Fibroblast of lung (primary cell): ENCODE results near the gene CHDH.

Experiments used
- EZH2 ChIP-seq: IDR thresholded peaks from 2 replicates; pipeline ENCODE4 v1.5.1; 2012; ENCODE audit warnings: low read length, control low read depth, mild to moderate bottlenecking; ENCODE audit errors: missing control alignments
- TF ChIP-seq, protein P1 (sequence below), 2 donors: IDR thresholded peaks in 1 of 2; conservative IDR thresholded peaks in 1 of 2; 1 replicate in 1 of 2; 2 replicates in 1 of 2; pipeline ENCODE4 v1.5.1; 2011 to 2012; ENCODE audit warnings: low read length in 2 of 2, control low read depth in 1 of 2, inconsistent platforms in 1 of 2, low read depth in 1 of 2, mild to moderate bottlenecking in 1 of 2

GRCh38 chr3:53821631-53822121 lies 24.5 kb downstream of the CHDH start:
- no peak for TF ChIP-seq EZH2
- TF ChIP-seq, protein P1, sequence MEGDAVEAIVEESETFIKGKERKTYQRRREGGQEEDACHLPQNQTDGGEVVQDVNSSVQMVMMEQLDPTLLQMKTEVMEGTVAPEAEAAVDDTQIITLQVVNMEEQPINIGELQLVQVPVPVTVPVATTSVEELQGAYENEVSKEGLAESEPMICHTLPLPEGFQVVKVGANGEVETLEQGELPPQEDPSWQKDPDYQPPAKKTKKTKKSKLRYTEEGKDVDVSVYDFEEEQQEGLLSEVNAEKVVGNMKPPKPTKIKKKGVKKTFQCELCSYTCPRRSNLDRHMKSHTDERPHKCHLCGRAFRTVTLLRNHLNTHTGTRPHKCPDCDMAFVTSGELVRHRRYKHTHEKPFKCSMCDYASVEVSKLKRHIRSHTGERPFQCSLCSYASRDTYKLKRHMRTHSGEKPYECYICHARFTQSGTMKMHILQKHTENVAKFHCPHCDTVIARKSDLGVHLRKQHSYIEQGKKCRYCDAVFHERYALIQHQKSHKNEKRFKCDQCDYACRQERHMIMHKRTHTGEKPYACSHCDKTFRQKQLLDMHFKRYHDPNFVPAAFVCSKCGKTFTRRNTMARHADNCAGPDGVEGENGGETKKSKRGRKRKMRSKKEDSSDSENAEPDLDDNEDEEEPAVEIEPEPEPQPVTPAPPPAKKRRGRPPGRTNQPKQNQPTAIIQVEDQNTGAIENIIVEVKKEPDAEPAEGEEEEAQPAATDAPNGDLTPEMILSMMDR (conservative IDR thresholded peaks at IDR 0.05 in 1 of 2, IDR thresholded peaks at IDR 0.05 in 1 of 2; ENCODE audit: low read depth in 1 of 2, low read length in 2 of 2) = no peak
